Thyroid gland (tissue), 4 donors: ENCODE results near the gene IQGAP2. TPM values are rescaled to one million over a fixed set of nuclear protein-coding genes. Genes with fewer than 3 reads are reported as not detected.

ENCODE experiments used
- DNase-seq, 2 donors: peaks; one replicate each; pipeline ENCODE4 v3.0.0-alpha.2; 2019
- H3K27ac ChIP-seq, 3 donors: fragments of 200-600 bp; sonication (generic); 1 replicate in 2 of 3; 2 replicates in 1 of 3; pipeline ENCODE4 v1.5.1; 2016 to 2019; ENCODE audit warnings: mild to moderate bottlenecking in 1 of 3, moderate library complexity in 1 of 3
- H3K27me3 ChIP-seq: fragments of 200-600 bp; sonication (generic); one replicate; pipeline ENCODE4 v1.5.1; 2019
- H3K36me3 ChIP-seq, 2 donors: fragments of 200-600 bp; sonication (generic); one replicate each; pipeline ENCODE4 v1.5.1; 2016 to 2019
- H3K4me1 ChIP-seq, 2 donors: fragments of 200-600 bp; sonication (generic); one replicate each; pipeline ENCODE4 v1.5.1; 2017 to 2019
- H3K4me3 ChIP-seq, 3 donors: fragments of 200-600 bp; sonication (generic); replicated peaks in 1 of 3; 1 replicate in 2 of 3; 2 replicates in 1 of 3; pipeline ENCODE4 v1.5.1; 2016; ENCODE audit warnings: mild to moderate bottlenecking in 1 of 3
- H3K9me3 ChIP-seq: fragments of 200-600 bp; sonication (generic); one replicate; pipeline ENCODE4 v1.5.1; 2017
- POLR2A ChIP-seq, 2 donors: fragments of 450-650 bp; IDR thresholded peaks; one replicate each; pipeline ENCODE4 v1.6.1; 2017; ENCODE audit warnings: antibody characterized with exemption in 2 of 2, mild to moderate bottlenecking in 2 of 2, moderate library complexity in 1 of 2
- WGBS, 2 donors: methylation state at CpG; one replicate each; pipeline ENCODE4 v1.1.5; 2017; 5-methylcytosine and 5-hydroxymethylcytosine counted together
- intact Hi-C: fragments of 100-400 bp; cut with DNase I; formaldehyde crosslinking; loops from one replicate; pipeline ENCODE4 v1.15.1; 2023
- total RNA-seq, 4 donors: library from RNA; depleted of rRNA; stranded (reverse); fragments of >200 nt; gene quantifications; one replicate each; pipeline ENCODE4 v1.2.3, GENCODE V29; 2016
- TF ChIP-seq, protein P1 (sequence below), 6 experiments: fragments of 200-600 bp in 3 of 6; fragments of 450-650 bp in 3 of 6; sonication (generic) in 3 of 6; IDR thresholded peaks; one replicate each; pipeline ENCODE4 v1.5.1; 2016 to 2019; ENCODE audit warnings: antibody characterized with exemption in 6 of 6, mild to moderate bottlenecking in 2 of 6, inconsistent platforms in 1 of 6, moderate library complexity in 1 of 6

IQGAP2 gene
- total RNA-seq, 4 donors from 2014 or later = 55.1 to 85.5 (median 64.0) TPM

DNA sequence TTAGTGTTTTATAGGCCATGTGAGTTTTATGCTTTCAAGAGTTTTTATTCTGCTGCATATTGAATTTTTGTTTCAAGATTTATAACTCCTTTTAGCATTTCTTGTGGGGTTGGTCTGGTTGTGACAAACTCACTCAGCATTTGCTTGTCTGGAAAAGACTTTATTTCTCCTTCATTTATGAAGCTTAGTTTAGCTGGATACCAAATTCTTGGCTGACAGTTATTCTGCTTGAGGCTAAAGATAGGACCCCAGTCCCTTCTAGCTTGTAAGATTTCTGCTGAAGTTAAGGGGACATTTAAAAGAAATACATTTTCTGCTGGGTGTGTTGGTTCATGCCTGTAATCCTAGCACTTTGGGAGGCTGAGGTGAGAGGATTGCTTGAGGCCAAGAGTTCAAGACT, 36.8 kb downstream of the IQGAP2 start:
- TF ChIP-seq, protein P1, sequence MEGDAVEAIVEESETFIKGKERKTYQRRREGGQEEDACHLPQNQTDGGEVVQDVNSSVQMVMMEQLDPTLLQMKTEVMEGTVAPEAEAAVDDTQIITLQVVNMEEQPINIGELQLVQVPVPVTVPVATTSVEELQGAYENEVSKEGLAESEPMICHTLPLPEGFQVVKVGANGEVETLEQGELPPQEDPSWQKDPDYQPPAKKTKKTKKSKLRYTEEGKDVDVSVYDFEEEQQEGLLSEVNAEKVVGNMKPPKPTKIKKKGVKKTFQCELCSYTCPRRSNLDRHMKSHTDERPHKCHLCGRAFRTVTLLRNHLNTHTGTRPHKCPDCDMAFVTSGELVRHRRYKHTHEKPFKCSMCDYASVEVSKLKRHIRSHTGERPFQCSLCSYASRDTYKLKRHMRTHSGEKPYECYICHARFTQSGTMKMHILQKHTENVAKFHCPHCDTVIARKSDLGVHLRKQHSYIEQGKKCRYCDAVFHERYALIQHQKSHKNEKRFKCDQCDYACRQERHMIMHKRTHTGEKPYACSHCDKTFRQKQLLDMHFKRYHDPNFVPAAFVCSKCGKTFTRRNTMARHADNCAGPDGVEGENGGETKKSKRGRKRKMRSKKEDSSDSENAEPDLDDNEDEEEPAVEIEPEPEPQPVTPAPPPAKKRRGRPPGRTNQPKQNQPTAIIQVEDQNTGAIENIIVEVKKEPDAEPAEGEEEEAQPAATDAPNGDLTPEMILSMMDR (IDR thresholded peaks at IDR 0.05) = no peak
- no peak for TF ChIP-seq POLR2A (IDR thresholded peaks at IDR 0.05)
- peak overlapping the region in 1 of 3 donors; percentile 9 for H3K27ac ChIP-seq
- no peak overlapping the region for H3K4me3 ChIP-seq
- no peak for DNase-seq
- no peaks in the 10 kb centered on the region for H3K9me3 ChIP-seq
- no peaks in the 10 kb centered on the region for H3K27me3 ChIP-seq
- intact Hi-C loops = no loop called here
- H3K36me3 ChIP-seq = no peaks in the 10 kb centered on the region
- H3K4me1 ChIP-seq = peaks cover 4 to 21% of the 10 kb centered on the region in 2 donors

DNA sequence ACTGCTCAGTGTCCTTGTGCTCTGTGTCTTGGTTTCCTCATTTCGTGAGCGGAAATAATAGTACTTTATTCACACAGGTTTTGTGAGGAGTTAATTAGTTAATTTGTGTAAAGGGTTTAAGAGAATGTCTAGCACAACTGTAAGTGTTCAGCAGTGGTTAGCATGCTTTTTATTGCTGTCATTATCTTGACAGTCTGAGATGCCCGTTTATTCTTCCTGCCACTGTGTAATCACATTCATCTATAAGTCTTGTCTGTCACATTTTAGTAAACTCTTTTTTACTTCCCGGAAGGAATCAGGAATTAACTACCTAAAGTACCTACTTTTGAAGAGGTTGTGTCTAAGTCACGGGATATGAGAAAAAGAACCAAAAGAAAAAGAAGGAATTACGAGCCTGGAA, 38.0 kb downstream of the IQGAP2 start:
- no peak for TF ChIP-seq POLR2A (IDR thresholded peaks at IDR 0.05)
- TF ChIP-seq, protein P1 (IDR thresholded peaks at IDR 0.05) = no peak
- Histone ChIP-seq H3K27ac (no peak overlapping the region), H3K27me3 (no peaks in the 10 kb centered on the region), H3K36me3 (no peaks in the 10 kb centered on the region), H3K4me1 (peaks cover 4 to 25% of the 10 kb centered on the region in 2 donors), H3K9me3 (no peaks in the 10 kb centered on the region), H3K4me3 (no peak overlapping the region)
- 92% methylated on average over 6 of the region's 6 CpGs for WGBS, 2 donors
- intact Hi-C loops = no loop called here
- no peak for DNase-seq

DNA sequence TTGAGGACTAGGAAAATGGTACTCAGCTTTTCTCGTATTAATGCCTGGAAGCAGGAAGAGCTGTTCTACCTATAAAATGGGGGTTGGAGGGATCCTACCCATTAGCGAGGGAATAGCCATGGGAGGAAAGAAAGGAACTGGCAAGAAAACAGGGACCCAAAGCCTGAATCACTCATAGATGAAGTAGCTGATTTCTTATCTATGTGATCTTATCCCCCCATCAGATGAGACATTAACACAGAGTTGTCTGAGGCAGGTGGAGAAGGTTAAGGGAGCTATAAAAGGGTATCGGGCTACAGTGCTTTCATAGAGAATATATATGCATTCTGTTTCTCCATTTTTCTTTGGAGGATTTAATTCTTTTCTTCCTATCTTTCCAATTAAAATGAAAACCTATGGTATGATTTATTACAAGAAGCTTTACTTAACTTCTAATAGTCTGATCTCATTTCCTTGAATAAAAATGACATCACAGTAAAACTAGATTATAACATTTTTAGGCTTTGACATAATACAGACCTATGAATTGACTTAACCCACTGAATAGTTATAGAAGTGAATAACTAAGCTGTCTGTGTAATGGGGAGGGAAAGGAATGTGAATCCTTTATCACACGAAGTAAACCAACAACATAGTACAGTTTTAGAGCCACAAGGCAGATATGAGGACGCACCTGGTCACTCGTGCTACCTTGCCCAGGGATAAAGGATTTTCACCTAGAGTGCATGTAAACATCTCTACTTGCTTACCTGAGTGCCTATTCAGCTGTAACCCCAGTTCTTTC, 39.0 kb downstream of the IQGAP2 start:
- TF ChIP-seq, protein P1 (IDR thresholded peaks at IDR 0.05) = no peak
- TF ChIP-seq POLR2A (IDR thresholded peaks at IDR 0.05) = no peak
- Histone ChIP-seq H3K4me3 (no peak overlapping the region), H3K9me3 (no peaks in the 10 kb centered on the region), H3K36me3 (no peaks in the 10 kb centered on the region), H3K27ac (peak overlapping the region in 2 of 3 donors; percentile 38 to 64), H3K4me1 (peaks cover 8 to 34% of the 10 kb centered on the region in 2 donors), H3K27me3 (no peaks in the 10 kb centered on the region)
- DNase-seq = no peak
- intact Hi-C loops = no loop called here
- WGBS, 2 donors = 86 to 88% methylated on average over 6 of the region's 6 CpGs

DNA sequence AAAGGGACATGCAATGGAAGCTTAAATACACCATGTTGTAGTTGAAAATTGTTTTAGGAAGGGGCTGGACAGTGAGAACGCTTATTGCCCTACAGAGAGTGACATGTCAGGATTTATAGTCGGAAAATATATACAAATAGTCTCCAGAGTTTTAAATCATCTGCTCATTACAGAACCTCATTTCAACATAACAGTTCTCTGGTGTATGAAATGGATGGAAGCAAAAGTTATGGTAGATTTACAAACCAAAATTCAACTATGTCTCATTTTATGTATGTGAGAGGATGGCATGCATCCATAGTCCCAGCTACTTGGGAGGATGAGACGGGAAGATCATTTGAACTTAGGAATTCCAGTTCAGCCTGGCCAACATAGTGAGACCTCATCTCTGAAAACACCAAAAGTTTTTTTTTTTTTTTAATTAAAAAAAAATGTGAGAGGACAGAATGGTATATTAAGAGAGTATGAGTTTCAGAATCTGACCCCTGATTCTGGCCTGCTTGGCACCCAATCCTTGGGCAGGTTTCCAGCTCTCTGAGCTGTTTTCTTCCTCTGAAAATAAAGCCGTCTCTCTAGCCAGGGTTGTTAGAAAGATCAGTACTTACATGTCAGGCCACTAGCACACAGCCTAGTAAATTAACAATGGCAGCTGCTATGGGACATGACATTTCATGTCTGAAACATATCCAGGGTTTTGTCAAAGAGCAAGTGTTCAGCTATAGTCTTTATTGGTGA, 40.1 kb downstream of the IQGAP2 start:
- Histone ChIP-seq H3K27me3 (no peaks in the 10 kb centered on the region), H3K36me3 (no peaks in the 10 kb centered on the region), H3K9me3 (no peaks in the 10 kb centered on the region), H3K27ac (peak overlapping the region; percentile 43 to 64 (median 59)), H3K4me3 (no peak overlapping the region), H3K4me1 (peaks cover 8 to 38% of the 10 kb centered on the region in 2 donors)
- peak; percentile 70 to 79 for DNase-seq
- WGBS, 2 donors = 61 to 64% methylated on average over 4 of the region's 4 CpGs
- TF ChIP-seq, protein P1 (IDR thresholded peaks at IDR 0.05) = no peak
- TF ChIP-seq POLR2A (IDR thresholded peaks at IDR 0.05) = no peak
- intact Hi-C loops = no loop called here

DNA sequence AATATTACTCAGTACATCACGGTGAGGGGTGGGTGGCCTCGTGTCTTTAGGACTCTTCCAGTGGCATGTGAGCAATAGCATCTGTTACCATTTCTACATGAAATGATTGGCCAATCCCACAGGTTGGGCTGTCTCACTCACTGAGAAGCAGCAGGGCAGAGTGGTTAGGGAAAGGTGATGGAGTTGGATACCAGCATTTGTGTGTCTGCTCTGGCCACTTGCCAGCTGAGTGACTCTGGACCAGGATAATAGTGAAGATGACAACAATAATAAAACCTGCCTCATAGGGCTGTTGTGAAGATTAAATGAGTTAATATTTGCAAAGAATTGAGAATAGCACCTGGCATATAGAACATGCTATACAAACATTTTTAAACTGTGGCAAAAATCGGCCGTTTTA, 42.0 kb downstream of the IQGAP2 start:
- intact Hi-C loops = no loop called here
- no peak overlapping the region for H3K27ac ChIP-seq
- H3K27me3 ChIP-seq = no peaks in the 10 kb centered on the region
- no peaks in the 10 kb centered on the region for H3K9me3 ChIP-seq
- no peaks in the 10 kb centered on the region for H3K36me3 ChIP-seq
- no peak overlapping the region for H3K4me3 ChIP-seq
- TF ChIP-seq, protein P1 (IDR thresholded peaks at IDR 0.05) = no peak
- no peak for TF ChIP-seq POLR2A (IDR thresholded peaks at IDR 0.05)
- no peak for DNase-seq
- 86 to 89% methylated on average over 4 of the region's 4 CpGs for WGBS, 2 donors
- peaks cover 9 to 36% of the 10 kb centered on the region in 2 donors for H3K4me1 ChIP-seq
